Measurements from ENCODE around the gene SYMPK. TPM values are rescaled to one million over a fixed set of nuclear protein-coding genes. Genes with fewer than 3 reads are reported as not detected.

SYMPK gene
- total RNA-seq, 1 donor from 2014 or later, result 32.7 TPM

DNA sequence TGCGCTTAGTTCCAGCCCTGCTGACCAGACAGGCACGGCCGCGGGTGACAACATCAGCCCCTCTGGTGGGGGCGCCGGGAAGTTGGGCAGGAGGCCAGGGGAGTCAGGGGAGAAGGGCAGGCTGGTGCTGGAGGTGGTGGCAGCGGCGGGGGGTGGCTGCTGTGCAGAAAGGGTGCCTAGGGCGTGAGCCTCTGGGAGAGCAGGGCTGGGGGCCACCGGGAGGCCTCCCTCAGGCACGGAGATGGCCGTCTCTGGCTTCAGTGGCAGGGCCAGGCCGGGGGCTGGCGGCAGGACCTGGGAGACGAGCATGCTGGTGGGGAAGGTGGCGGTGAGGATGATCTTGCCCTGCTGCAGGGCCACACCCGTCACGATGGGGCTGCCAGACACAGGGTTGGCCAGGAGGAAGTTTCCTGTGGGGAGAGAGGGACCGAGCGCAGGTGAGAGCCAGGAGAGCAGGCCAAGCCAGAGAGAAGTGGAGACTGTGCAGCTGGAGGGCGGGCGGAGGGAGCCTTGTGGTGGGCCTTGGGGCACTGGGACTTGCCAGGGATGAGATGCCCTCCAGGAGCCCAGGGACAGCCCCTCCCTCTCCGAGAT lies 97.1 kb downstream of the SYMPK start:
- DNase-seq, result no peak

Other genes starting within 250 kb of the SYMPK start
- gene EML2, start 223.8 kb downstream of the SYMPK start, total RNA-seq, result 18.9 and 26.1 TPM in 2 replicates
- gene GIPR, start 194.9 kb downstream of the SYMPK start, total RNA-seq, result 0.05 TPM in 1 of 2 replicates, not detected in the other
- gene SNRPD2, start 171.2 kb downstream of the SYMPK start, total RNA-seq, result 218 and 295 TPM in 2 replicates
- 8.3 and 11.8 TPM in 2 replicates for gene QPCTL, start 170.5 kb downstream of the SYMPK start, total RNA-seq
- gene FBXO46, start 132.3 kb downstream of the SYMPK start, total RNA-seq, result 7.7 and 7.8 TPM in 2 replicates
- gene MEIOSIN, start 129.7 kb downstream of the SYMPK start, total RNA-seq, result not detected in 2 replicates
- gene SIX5, start 93.9 kb downstream of the SYMPK start, total RNA-seq, result 9.8 and 11.7 TPM in 2 replicates
- 10.9 and 12.4 TPM in 2 replicates for gene DMPK, start 80.7 kb downstream of the SYMPK start, total RNA-seq
- 28.8 and 31.7 TPM in 2 replicates for gene DMWD, start 70.3 kb downstream of the SYMPK start, total RNA-seq
- gene RSPH6A, start 47.8 kb downstream of the SYMPK start, total RNA-seq, result under 0.01 and 0.05 TPM in 2 replicates
- 0.14 TPM in 1 of 2 replicates, not detected in the other for gene FOXA3, start 1.2 kb upstream of the SYMPK start, total RNA-seq
- 31.6 and 32.7 TPM in 2 replicates for gene IRF2BP1, start 23.0 kb upstream of the SYMPK start, total RNA-seq
- gene MYPOP, start 39.5 kb upstream of the SYMPK start, total RNA-seq, result 1.4 and 2.7 TPM in 2 replicates
- not detected in 2 replicates for gene NANOS2, start 51.6 kb upstream of the SYMPK start, total RNA-seq
- 7.0 and 16.9 TPM in 2 replicates for gene NOVA2, start 110.7 kb upstream of the SYMPK start, total RNA-seq
- 7.3 and 8.1 TPM in 2 replicates for gene CCDC61, start 132.3 kb upstream of the SYMPK start, total RNA-seq
- not detected in 2 replicates for gene PGLYRP1, start 159.9 kb upstream of the SYMPK start, total RNA-seq
- gene IGFL4, start 177.9 kb upstream of the SYMPK start, total RNA-seq, result not detected in 2 replicates